Neural progenitor cell (in vitro differentiated cells): Measurements from ENCODE around the gene NFASC. TPM values are rescaled to one million over a fixed set of nuclear protein-coding genes. Genes with fewer than 3 reads are reported as not detected.

ENCODE experiments used
- DNase-seq: peaks from one replicate; pipeline ENCODE4 v3.0.0-alpha.2; 2016; ENCODE audit warnings: low spot score
- H2AFZ ChIP-seq: fragments of 200-600 bp; sonication (generic); replicated peaks from 2 replicates; pipeline ENCODE4 v1.6.1; 2016; ENCODE audit warnings: antibody characterized with exemption
- H3F3A ChIP-seq: fragments of 200-600 bp; sonication (generic); 2 replicates; pipeline ENCODE4 v1.6.1; 2016; ENCODE audit warnings: antibody characterized with exemption, low read depth
- H3K27ac ChIP-seq: fragments of 200-600 bp; sonication (generic); 2 replicates; pipeline ENCODE4 v1.5.1; 2016; ENCODE audit warnings: mild to moderate bottlenecking
- H3K27me3 ChIP-seq: fragments of 200-600 bp; sonication (generic); 2 replicates; pipeline ENCODE4 v1.6.1; 2016; ENCODE audit warnings: mild to moderate bottlenecking, moderate library complexity
- H3K36me3 ChIP-seq: fragments of 200-600 bp; sonication (generic); 2 replicates; pipeline ENCODE4 v1.5.1; 2016
- H3K4me1 ChIP-seq: fragments of 200-600 bp; sonication (generic); 2 replicates; pipeline ENCODE4 v1.6.1; 2016; ENCODE audit warnings: mixed run types
- H3K4me2 ChIP-seq: fragments of 200-600 bp; sonication (generic); 2 replicates; pipeline ENCODE4 v1.6.1; 2016
- H3K4me3 ChIP-seq: fragments of 200-600 bp; sonication (generic); 2 replicates; pipeline ENCODE4 v1.5.1; 2016
- H3K79me2 ChIP-seq: fragments of 200-600 bp; sonication (generic); 2 replicates; pipeline ENCODE4 v1.6.1; 2016; ENCODE audit warnings: low read depth
- H3K9ac ChIP-seq: fragments of 200-600 bp; sonication (generic); 2 replicates; pipeline ENCODE4 v1.6.1; 2016
- H3K9me3 ChIP-seq: fragments of 200-600 bp; sonication (generic); 2 replicates; pipeline ENCODE4 v1.5.1; 2016; ENCODE audit warnings: low read depth
- H4K20me1 ChIP-seq: fragments of 200-600 bp; sonication (generic); 2 replicates; pipeline ENCODE4 v1.6.1; 2016; ENCODE audit warnings: low read depth
- H3K27ac Mint-ChIP-seq: 3 replicates; pipeline ENCODE4 v1.8.0; 2021; ENCODE audit warnings: mixed read lengths
- H3K27me3 Mint-ChIP-seq: 2 replicates; pipeline ENCODE4 v1.8.0; 2022; ENCODE audit warnings: low read depth, mild to moderate bottlenecking, inconsistent platforms, moderate library complexity, mixed read lengths; ENCODE audit not compliant: insufficient read depth
- H3K36me3 Mint-ChIP-seq: 3 replicates; pipeline ENCODE4 v1.8.0; 2021; ENCODE audit warnings: mixed read lengths
- H3K4me1 Mint-ChIP-seq: 3 replicates; pipeline ENCODE4 v1.8.0; 2021; ENCODE audit warnings: mixed read lengths
- H3K4me3 Mint-ChIP-seq: 3 replicates; pipeline ENCODE4 v1.8.0; 2021; ENCODE audit warnings: mild to moderate bottlenecking, moderate library complexity, mixed read lengths
- H3K9me3 Mint-ChIP-seq: 3 replicates; pipeline ENCODE4 v1.8.0; 2020; ENCODE audit warnings: mixed read lengths
- CTCF ChIP-seq: fragments of 200-600 bp; sonication (generic); IDR thresholded peaks from 2 replicates; pipeline ENCODE4 v1.5.1; 2017; ENCODE audit warnings: antibody characterized with exemption, mild to moderate bottlenecking
- EZH2 ChIP-seq: fragments of 200-600 bp; sonication (generic); IDR thresholded peaks from 2 replicates; pipeline ENCODE4 v1.6.1; 2017; ENCODE audit warnings: antibody characterized with exemption, mild to moderate bottlenecking, moderate library complexity
- EZH2phosphoT487 ChIP-seq: fragments of 200-600 bp; sonication (generic); IDR thresholded peaks from 2 replicates; pipeline ENCODE4 v1.6.1; 2017; ENCODE audit warnings: antibody characterized with exemption
- total RNA-seq: library from RNA; depleted of rRNA; stranded (reverse); fragments of >200 nt; gene quantifications from 2 replicates; pipeline ENCODE4 v1.2.3, GENCODE V29; 2015; ENCODE audit warnings: low replicate concordance

Gene NFASC
- total RNA-seq, 1 donor from 2014 or later, result 2.5 TPM

- peak within 1 kb of the TSS; percentile 63 for H2AFZ ChIP-seq
- no peak within 1 kb of the TSS for H3K9ac ChIP-seq
- H3K4me2 ChIP-seq, result peak within 1 kb of the TSS; percentile 94
- H3K27ac ChIP-seq, result no peak within 1 kb of the TSS
- DNase-seq, result peak; percentile 77
- H3K4me1 ChIP-seq, result peaks cover 40% of the 10 kb centered on the region
- peaks cover 32% of the 10 kb centered on the region for H3K27me3 Mint-ChIP-seq
- no peaks in the 10 kb centered on the region for H3K9me3 ChIP-seq
- peak within 1 kb of the TSS; percentile 64 for H3K4me3 Mint-ChIP-seq
- H3K79me2 ChIP-seq, result peaks cover 6% of the 10 kb centered on the region
- H4K20me1 ChIP-seq, result peaks cover 10% of the 10 kb centered on the region
- H3K27me3 ChIP-seq, result peaks cover 33% of the 10 kb centered on the region
- H3F3A ChIP-seq, result peaks cover 8% of the 10 kb centered on the region
- TF ChIP-seq EZH2 (no peak), EZH2phosphoT487 (no peak)
- H3K27ac Mint-ChIP-seq, result no peak within 1 kb of the TSS
- H3K36me3 ChIP-seq, result no peaks in the 10 kb centered on the region
- peaks cover 32% of the 10 kb centered on the region for H3K4me1 Mint-ChIP-seq
- H3K9me3 Mint-ChIP-seq, result no peaks in the 10 kb centered on the region
- no peaks in the 10 kb centered on the region for H3K36me3 Mint-ChIP-seq
- H3K4me3 ChIP-seq, result peak within 1 kb of the TSS; percentile 50
Measured at GRCh38 chr1:205042911-205043806, 172.5 kb downstream of the NFASC start, which contains the start of gene CNTN2. CNTN2 (plus strand) TSS chr1:205043212; CDS start chr1:205053186, 9,974 bp downstream.

- H3K27me3 ChIP-seq, result peaks cover 33% of the 10 kb centered on the region
- H3K27me3 Mint-ChIP-seq, result peaks cover 32% of the 10 kb centered on the region
- DNase-seq, result peak; percentile 53
Measured at GRCh38 chr1:205043866-205044265, 173.2 kb downstream of the NFASC start.

GRCh38 chr1:205044741-205045140, 174.1 kb downstream of the NFASC start:
- peaks cover 33% of the 10 kb centered on the region for H3K27me3 ChIP-seq

More at GRCh38 chr1:205043866-205044265, 173.2 kb downstream of the NFASC start:
- no peaks in the 10 kb centered on the region for H3K9me3 ChIP-seq
- peaks cover 32% of the 10 kb centered on the region for H3K4me1 Mint-ChIP-seq
- no peak overlapping the region for H2AFZ ChIP-seq
- H3K27ac ChIP-seq, result no peak overlapping the region
- H3K9ac ChIP-seq, result no peak overlapping the region
- H3K9me3 Mint-ChIP-seq, result no peaks in the 10 kb centered on the region
- H3K4me1 ChIP-seq, result peaks cover 40% of the 10 kb centered on the region
- no peaks in the 10 kb centered on the region for H3K36me3 ChIP-seq
- TF ChIP-seq CTCF (no peak), EZH2 (no peak), EZH2phosphoT487 (no peak)
- H3K4me3 Mint-ChIP-seq, result peak overlapping the region; percentile 64
- peaks cover 6% of the 10 kb centered on the region for H3K79me2 ChIP-seq
- no peaks in the 10 kb centered on the region for H3K36me3 Mint-ChIP-seq
- H3F3A ChIP-seq, result peaks cover 8% of the 10 kb centered on the region
- peak overlapping the region; percentile 50 for H3K4me3 ChIP-seq
- no peak overlapping the region for H3K27ac Mint-ChIP-seq
- peaks cover 10% of the 10 kb centered on the region for H4K20me1 ChIP-seq
- H3K4me2 ChIP-seq, result peak overlapping the region; percentile 94

More at GRCh38 chr1:205044741-205045140, 174.1 kb downstream of the NFASC start:
- Histone ChIP-seq H4K20me1 (peaks cover 10% of the 10 kb centered on the region), H3K4me2 (peak overlapping the region; percentile 94), H2AFZ (no peak overlapping the region), H3K9me3 (no peaks in the 10 kb centered on the region), H3F3A (peaks cover 8% of the 10 kb centered on the region), H3K36me3 (no peaks in the 10 kb centered on the region), H3K4me1 (peaks cover 40% of the 10 kb centered on the region), H3K79me2 (peaks cover 6% of the 10 kb centered on the region), H3K27ac (no peak overlapping the region), H3K9ac (no peak overlapping the region), H3K4me3 (no peak overlapping the region)
- H3K4me1 Mint-ChIP-seq, result peaks cover 32% of the 10 kb centered on the region
- no peaks in the 10 kb centered on the region for H3K9me3 Mint-ChIP-seq
- H3K4me3 Mint-ChIP-seq, result no peak overlapping the region
- no peak overlapping the region for H3K27ac Mint-ChIP-seq
- peak; percentile 52 for DNase-seq
- no peak for TF ChIP-seq CTCF
- TF ChIP-seq EZH2, result no peak
- TF ChIP-seq EZH2phosphoT487, result no peak
- H3K36me3 Mint-ChIP-seq, result no peaks in the 10 kb centered on the region
- H3K27me3 Mint-ChIP-seq, result peaks cover 34% of the 10 kb centered on the region
